Cerebellar cortex (tissue), 1 donor: ENCODE data around the gene DENND2D.
A peak's percentile ranks its signal among the peaks of the same experiment; 100 is the strongest.

Source experiments
- DNase-seq: peaks from one replicate; pipeline ENCODE4 v3.0.0-alpha.2; 2015; ENCODE audit warnings: low spot score

Gene DENND2D

DNA sequence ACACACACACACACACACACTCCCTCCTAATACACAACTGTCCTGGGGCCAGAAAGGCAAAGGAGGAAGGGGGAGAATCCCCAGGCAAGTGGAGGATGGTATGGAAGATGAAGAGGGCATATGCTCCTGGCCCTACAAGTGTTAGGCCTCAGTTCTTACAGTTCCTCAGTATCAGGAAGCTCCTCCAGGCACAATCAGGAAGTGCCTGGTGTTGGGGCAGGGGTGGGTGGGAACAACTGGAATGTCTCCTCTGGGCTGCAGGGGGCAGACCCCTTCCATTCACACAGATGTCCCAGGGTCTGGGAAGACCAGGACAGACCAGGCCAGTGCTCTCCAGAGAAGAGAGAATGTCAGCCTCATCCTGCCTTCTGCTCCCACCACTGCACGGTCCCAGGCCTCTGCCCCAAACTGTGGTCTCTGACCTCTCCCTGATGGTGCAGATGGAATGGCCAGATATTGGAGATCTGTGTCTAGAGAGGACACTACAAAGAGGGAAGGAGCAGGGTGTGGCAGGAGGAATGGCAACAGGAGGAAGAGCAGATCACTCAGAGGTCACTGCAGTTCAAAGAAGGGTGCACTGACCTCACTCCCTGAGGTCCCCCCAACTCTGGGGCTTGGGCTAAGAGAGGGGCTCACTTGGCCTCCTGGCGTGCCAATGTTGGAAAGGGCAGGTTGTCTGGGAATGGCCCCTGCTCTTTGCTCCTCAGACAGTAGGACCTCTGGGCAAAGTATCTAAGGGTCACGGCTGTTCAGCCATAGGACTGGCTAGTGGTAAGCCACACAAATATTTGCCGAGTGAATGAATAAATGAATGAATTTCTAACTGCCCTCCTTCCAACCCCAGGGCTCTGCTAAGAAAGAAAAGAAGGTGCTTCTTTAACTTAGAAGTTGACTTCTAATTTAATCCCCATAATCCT lies 2.5 kb upstream of the DENND2D start:
- no peak for DNase-seq

GRCh38 chr1:111202366-111202706 lies 1.9 kb upstream of the DENND2D start:
- DNase-seq: no peak

DNA sequence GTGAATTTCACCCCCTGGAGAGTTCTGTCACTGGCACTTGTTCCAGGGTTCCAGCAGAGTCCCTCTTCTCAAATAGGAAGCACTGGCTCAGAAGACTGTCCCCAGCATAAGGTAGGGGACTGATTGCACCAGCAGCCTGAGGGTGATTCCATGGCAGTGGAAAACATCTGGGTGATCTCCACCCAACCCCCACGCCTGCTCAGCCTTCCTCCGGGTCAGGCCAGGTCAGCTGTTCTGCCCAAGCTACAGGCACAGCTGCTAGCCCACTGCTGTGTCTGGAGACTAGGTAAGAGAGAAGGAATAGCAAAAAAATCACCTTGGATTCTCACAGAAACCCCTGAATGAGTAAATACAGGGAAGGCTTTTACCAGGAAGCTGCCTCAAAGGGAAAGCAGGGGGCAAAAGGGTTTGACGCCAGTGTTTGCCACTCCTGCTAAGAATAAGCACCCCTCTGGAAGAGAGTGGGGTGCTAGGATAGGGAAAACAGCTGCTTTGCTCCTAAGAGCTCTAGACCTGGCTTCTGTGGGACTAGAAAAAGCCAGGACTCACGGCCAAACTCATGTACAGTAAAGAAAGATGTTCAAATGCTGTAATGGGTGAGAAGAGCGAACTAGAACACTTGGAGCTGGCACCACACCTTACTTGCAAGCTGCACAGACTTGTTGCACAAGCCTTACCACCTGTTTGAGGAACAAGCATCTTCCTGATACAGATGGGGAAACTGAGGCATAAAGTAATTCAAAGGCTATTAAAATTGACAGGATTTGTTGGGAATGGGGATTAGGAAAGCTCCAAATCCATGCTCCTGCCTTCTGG lies 1.0 kb upstream of the DENND2D start:
- DNase-seq: no peak

DNA sequence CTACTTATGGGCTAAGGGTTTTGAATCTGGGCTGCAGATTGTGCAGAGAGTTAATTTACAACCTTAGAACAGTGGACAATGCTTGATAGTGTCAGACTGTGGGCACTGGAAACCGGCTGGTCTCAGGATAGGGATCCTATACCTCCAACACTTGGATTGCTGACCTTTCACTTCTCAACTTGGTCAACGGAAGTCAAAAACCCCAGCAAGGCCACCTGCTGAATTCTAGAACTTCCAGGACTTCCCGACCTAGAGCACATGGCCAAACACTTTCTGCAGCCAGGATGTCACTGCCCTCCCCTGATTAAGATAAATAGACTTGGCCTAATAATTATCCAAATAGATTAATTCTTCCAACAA lies 336 bp upstream of the DENND2D start:
- no peak for DNase-seq

- DNase-seq: no peak
Measured at GRCh38 chr1:111199329-111199728, 1.1 kb downstream of the DENND2D start.

DNA sequence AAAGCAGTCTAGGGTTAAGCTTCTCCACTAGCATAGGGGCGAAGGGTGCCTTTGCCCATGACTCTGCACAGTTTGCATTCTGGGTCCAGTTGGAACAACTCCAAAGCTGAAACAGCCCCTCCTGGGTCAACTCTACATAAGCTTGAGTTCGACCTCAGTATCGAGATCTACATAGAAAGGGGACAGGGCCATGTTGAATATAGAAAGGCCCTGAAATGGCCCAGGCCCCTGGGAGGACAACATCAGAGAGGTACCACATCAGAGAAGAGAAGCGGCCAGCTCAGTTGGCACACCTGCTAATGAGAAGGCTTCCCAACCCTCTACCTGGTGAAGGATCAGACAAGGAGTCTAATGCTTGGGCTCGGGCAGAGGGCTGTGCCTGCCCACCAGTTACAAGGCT lies 1.6 kb downstream of the DENND2D start:
- no peak for DNase-seq

DNA sequence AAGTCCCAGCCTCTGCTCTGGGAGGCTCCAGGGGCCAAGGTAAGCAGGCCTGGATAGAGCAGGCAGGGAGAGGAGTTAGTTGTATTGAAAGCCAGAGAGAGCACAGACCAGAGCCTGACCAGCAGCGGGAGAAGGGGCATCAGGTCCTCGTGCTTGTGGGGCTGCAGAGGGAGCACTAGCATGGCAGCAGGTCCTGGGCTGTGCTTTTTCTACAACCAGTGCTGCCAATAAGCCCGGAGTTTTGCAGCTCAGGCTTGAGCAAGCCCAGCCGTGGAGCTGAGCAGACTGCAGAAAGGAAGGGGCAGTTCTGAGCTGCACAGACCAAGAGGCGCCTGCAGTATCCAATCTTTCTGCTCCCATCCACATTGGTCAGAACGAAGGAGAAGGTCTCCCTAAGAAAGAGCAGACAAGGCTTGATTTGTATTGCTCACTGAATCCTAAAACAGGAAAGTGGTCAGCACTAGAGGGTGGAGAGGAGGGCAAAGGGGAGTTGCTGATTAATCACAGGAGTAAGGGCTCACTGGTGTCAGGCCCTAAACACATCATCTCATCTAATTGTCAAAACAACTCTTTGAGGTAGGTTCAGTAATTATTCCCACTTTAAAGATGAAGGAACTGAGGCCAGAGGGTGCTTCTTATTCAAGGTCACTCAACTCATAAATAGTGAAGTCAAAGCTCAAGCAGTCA lies 2.7 kb downstream of the DENND2D start:
- DNase-seq: peak; percentile 21

DNA sequence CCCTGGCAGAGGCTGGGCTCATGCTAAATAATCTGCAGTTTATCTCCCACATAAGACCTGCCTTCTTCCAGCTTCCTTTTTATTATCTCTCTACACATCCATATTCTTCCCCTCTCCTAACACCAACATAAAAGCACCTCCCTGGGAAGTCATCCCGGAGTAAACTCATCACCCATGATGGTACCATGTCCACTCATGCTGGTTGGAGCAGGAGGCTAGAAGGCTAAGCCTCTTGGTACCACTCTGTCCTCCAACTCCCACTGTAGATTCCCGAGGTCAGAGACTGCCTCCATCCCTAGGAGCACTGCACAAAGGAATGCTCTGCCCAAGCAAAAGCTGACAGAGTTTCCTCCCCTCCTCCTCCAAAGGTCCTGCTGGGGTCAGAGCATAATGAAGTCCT lies 4.2 kb downstream of the DENND2D start:
- no peak for DNase-seq

GRCh38 chr1:111195002-111195684 lies 5.3 kb downstream of the DENND2D start:
- no peak for DNase-seq

DNA sequence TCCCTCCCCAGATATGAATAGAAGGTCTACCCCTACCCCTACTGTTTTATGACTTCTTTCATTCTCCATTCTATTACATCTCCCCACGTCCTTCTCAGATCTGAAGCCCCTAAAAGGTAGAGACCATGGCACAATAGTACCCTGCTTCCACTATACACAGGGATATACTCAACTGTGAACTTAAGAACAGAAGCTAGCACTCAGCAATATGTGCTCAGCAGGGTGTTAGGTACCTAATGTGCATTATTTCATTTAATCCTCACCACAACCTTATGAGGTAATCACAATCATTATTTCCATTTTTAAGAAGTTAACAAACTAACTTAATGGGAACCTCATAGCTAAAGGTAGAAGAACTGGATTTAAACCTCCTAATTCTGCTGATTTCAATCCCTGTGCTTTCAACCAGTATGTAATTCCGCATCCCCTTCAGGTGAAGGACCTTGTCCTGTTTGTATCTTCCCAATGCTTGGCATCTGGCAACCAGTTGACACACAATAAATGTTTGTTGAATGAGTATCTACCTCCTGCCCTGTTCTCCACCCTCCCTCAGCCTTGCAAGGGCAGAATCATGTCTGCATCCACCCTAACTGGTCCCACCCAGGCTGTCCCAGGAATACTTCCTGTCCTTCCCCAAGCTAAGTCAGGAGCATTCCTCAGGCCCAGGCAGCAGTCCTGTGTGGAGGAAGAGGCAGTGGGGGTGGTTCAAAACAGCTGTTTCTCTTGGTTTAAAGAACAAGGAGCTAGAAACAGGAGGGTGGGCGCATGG lies 6.5 kb downstream of the DENND2D start:
- no peak for DNase-seq

GRCh38 chr1:111192658-111193519 lies 7.6 kb downstream of the DENND2D start:
- no peak for DNase-seq

- DNase-seq: no peak
Measured at GRCh38 chr1:111192074-111192473, 8.4 kb downstream of the DENND2D start.

DNA sequence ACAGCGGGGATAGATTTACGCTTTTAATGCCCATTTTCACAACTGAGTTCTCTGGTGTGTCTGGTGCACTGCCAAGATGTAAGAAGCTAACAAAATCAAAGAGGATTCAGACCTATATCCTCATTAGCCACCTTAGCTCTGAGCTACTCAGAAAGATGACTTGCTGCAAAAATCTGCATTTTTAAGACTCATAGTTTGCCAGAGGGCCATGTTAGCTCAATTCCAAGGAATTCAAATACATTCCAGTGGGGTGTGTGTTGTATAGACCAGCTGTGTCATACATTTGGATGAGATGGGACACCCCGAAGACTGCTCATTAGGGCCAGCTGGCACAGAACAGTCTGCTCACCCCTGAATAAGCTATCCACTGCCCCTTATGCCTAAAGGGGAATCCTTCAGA lies 8.9 kb downstream of the DENND2D start:
- no peak for DNase-seq

- DNase-seq: no peak
Measured at GRCh38 chr1:111190931-111191451, 9.5 kb downstream of the DENND2D start.

DNA sequence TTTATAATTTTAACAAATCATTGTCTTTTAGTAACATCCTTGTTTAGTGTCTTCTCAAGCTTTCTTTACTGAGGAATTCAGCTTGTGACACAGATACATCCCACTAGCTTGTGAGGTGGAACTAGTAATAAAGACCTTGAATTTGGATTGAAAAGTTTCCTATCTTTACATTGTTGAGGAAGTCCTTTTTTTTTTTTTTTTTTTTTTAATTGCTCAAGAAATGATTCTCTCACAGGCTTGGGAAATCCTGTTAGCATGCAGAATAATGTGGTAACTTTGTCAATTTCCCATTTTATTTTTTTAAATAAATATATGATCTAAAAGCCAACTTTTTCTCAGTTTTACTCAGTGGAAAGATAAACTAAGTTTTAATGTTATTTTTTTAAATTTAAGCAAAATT lies 15.8 kb downstream of the DENND2D start:
- DNase-seq: no peak

- DNase-seq: no peak
Measured at GRCh38 chr1:111183308-111184069, 17.0 kb downstream of the DENND2D start.

DNA sequence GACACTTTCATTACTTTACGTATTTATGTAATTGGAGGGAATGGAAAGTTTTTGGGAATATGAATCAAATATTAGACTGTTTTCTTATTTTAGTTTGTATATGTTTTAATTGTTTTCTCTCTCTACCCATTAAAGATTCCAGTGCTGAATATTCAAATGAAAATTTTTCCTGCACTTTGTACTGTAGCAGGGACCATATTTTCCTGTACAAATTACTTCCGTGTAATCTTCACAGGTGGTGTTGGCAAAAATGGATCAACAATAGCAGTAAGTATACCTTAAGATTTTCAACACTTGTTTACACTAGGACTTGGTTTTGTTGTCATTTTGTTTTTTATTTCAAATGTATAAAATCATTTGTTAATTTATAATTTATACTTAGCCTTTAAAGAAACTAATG lies 18.4 kb downstream of the DENND2D start:
- DNase-seq: no peak

DNA sequence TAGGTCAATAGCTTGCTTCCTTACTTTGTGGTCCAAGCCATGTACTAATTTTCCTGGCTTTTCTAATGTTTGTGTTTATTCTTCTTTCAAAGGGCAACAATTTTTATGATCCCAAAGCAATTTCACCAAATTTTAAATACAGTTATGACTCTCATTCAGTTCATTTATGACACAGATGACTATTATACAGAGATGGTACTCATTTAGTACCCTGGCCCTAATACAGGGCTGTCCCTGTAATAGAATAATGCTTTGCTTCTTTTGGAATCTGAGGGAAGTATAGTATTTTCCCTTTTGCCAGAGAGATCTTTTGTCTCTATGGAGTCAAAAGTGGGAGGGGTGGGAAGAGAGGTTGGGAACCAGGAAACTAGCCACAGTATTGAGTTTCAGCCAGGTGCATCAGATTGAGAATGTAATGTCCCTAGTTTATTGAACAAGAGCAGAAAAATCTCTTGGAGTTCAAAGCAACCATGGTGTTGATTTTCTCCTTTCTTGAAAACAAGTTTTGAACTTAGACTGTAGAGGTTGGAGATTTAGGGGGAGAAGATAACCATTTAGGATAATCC lies 20.4 kb downstream of the DENND2D start:
- no peak for DNase-seq

- DNase-seq: no peak
Measured at GRCh38 chr1:111176678-111177077, 23.8 kb downstream of the DENND2D start.
